ES-I3 (cell line): ENCODE results near the gene PITPNM3.

Experiments
- H3K36me3 ChIP-seq: 2 replicates; pipeline ENCODE4 v1.6.1; 2013; ENCODE audit warnings: mild to moderate bottlenecking, low read length, control low read depth, moderate library complexity; ENCODE audit not compliant: insufficient read depth
- H3K4me1 ChIP-seq: 2 replicates; pipeline ENCODE4 v1.6.1; 2013; ENCODE audit warnings: mild to moderate bottlenecking, control low read depth, low read length; ENCODE audit not compliant: insufficient read depth
- H3K9ac ChIP-seq: 2 replicates; pipeline ENCODE4 v1.6.1; 2013; ENCODE audit warnings: low read depth, mild to moderate bottlenecking, low read length, moderate library complexity
- H3K9me3 ChIP-seq: 2 replicates; pipeline ENCODE4 v1.6.1; 2013; ENCODE audit warnings: mild to moderate bottlenecking, low read length, moderate library complexity; ENCODE audit not compliant: control insufficient read depth, insufficient read depth

Gene PITPNM3

GRCh38 chr17:6471531-6472465 lies 84.6 kb downstream of the PITPNM3 start:
- no peaks in the 10 kb centered on the region for H3K36me3 ChIP-seq
- H3K9me3 ChIP-seq, result no peaks in the 10 kb centered on the region
- H3K4me1 ChIP-seq, result peaks cover 17% of the 10 kb centered on the region
- H3K9ac ChIP-seq, result peak overlapping the region; percentile 19; the same call in 1 of the 2 replicates

- H3K4me1 ChIP-seq, result peaks cover 17% of the 10 kb centered on the region
- H3K9ac ChIP-seq, result no peak overlapping the region
- H3K9me3 ChIP-seq, result no peaks in the 10 kb centered on the region
- no peaks in the 10 kb centered on the region for H3K36me3 ChIP-seq
Measured at GRCh38 chr17:6470751-6471521, 85.4 kb downstream of the PITPNM3 start.

DNA sequence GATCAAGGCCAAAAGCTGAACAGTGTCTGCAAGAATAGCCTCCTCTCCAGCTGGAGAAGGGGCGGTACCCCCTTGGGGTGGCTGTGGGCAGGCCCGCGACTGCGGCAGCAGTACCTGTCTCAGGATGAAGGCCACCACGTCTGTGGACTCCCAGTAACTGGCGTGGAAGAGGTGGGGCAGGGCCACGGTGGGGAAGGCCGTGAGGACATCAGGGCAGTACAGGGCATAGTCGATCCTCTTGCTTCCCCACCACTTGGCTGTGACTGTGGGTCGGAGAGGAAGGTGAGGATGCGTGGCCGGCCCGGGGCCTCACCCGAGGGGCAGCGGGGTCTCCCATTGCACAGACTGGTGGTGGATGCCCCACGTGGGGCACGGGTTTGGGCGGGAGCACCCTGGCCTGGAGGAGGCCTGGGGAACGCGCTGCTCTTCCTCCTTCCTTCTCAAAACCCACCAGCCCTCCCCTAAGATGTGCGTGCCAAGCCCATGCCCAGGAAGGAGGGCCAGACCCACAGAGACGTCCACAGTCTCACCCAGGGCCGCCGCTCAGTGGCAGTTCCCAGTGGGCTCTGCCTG lies 86.1 kb downstream of the PITPNM3 start:
- Histone ChIP-seq H3K9me3 (no peaks in the 10 kb centered on the region), H3K36me3 (no peaks in the 10 kb centered on the region), H3K4me1 (peaks cover 17% of the 10 kb centered on the region), H3K9ac (no peak overlapping the region)

GRCh38 chr17:6468051-6468790 lies 88.1 kb downstream of the PITPNM3 start:
- Histone ChIP-seq H3K9me3 (no peaks in the 10 kb centered on the region), H3K4me1 (peaks cover 17% of the 10 kb centered on the region), H3K9ac (no peak overlapping the region), H3K36me3 (no peaks in the 10 kb centered on the region)

- Histone ChIP-seq H3K9ac (no peak overlapping the region), H3K36me3 (no peaks in the 10 kb centered on the region), H3K4me1 (peaks cover 15% of the 10 kb centered on the region), H3K9me3 (no peaks in the 10 kb centered on the region)
Measured at GRCh38 chr17:6467567-6467966, 88.8 kb downstream of the PITPNM3 start.

- Histone ChIP-seq H3K9ac (no peak overlapping the region), H3K9me3 (no peaks in the 10 kb centered on the region), H3K36me3 (no peaks in the 10 kb centered on the region), H3K4me1 (peaks cover 7% of the 10 kb centered on the region; the same call in 1 of the 2 replicates)
Measured at GRCh38 chr17:6465206-6466003, 91.0 kb downstream of the PITPNM3 start.

DNA sequence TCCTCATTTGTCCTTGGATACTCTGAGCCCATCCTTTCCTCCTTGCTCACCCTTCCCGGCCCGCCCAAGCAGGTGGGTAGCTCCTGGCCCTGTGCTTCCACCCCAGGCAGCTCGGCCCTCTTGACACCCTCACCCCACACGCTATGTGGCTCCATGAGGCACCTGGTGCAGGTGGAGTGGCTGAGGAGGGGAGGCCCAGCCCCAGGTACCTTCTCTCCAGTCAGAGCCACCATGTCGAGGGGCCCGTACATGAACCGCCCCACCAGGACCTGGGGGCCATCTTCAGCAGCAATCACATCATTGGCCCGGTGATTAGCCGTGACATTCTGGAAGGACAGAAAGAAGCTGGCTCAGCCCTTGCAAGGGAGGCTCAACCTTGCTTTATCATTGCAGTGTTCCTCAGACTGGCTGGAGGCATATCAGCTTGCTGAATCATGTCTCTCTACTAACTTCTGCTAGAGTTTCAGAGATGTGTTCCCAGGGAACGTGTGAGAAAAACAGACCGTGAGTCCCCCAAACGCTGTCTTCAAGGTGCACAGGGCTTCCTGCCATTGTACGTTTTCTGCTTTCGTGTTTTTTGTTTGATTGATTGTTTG lies 91.8 kb downstream of the PITPNM3 start:
- no peaks in the 10 kb centered on the region for H3K9me3 ChIP-seq
- peaks cover 7% of the 10 kb centered on the region; the same call in 1 of the 2 replicates for H3K4me1 ChIP-seq
- no peak overlapping the region for H3K9ac ChIP-seq
- no peaks in the 10 kb centered on the region for H3K36me3 ChIP-seq

DNA sequence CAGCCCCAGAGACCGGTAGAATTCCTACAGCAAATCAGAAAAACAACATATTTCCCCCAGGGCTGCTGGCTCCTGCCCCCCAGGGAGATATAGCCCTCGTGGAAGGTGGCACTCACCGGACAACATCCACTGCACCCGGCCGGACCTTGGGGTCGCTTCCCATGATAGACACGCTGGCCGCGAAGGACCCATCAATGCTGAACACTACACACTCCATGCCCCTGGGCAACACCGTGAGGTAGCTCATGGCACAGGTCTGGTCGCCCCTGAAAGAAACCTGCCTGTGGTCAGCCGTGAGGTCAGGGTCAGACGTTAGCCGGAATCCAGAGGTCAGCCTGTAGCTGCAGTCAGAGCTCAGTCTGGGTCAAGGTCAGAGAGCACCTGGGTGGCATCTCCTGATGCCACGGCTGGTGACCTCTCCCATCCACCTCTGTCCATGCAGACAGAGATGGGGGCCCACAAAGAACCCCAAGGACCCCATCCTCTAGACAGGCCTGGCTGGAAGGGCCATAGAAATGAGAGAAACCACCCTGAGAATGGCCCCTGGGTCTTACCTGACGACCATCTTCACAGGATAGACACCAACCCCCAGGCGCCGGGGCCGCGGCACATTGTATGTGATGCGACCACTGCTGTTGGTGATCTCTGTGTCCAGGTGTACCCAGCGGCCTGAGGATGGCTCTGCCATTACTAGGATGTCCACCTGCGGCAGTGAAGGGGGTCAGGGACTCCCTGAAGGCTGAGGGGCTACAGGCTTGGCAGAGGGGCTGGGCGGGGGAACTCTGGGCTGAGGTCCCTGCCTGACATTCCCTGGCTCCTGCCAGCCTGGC lies 92.5 kb downstream of the PITPNM3 start:
- H3K36me3 ChIP-seq, result no peaks in the 10 kb centered on the region
- H3K9me3 ChIP-seq, result no peaks in the 10 kb centered on the region
- no peak overlapping the region for H3K9ac ChIP-seq
- H3K4me1 ChIP-seq, result peaks cover 7% of the 10 kb centered on the region; the same call in 1 of the 2 replicates

GRCh38 chr17:6462692-6463091 lies 93.7 kb downstream of the PITPNM3 start:
- Histone ChIP-seq H3K36me3 (no peaks in the 10 kb centered on the region), H3K9me3 (no peaks in the 10 kb centered on the region), H3K4me1 (peaks cover 7% of the 10 kb centered on the region; the same call in 1 of the 2 replicates), H3K9ac (no peak overlapping the region)

- Histone ChIP-seq H3K9ac (no peak overlapping the region), H3K36me3 (no peaks in the 10 kb centered on the region), H3K9me3 (no peaks in the 10 kb centered on the region), H3K4me1 (peaks cover 7% of the 10 kb centered on the region; the same call in 1 of the 2 replicates)
Measured at GRCh38 chr17:6461792-6462524, 94.4 kb downstream of the PITPNM3 start.

GRCh38 chr17:6461246-6461645 lies 95.1 kb downstream of the PITPNM3 start:
- H3K9me3 ChIP-seq, result no peaks in the 10 kb centered on the region
- H3K36me3 ChIP-seq, result no peaks in the 10 kb centered on the region
- no peak overlapping the region for H3K9ac ChIP-seq
- H3K4me1 ChIP-seq, result peaks cover 13% of the 10 kb centered on the region
